Measurements from ENCODE around the gene MED27.

DNA sequence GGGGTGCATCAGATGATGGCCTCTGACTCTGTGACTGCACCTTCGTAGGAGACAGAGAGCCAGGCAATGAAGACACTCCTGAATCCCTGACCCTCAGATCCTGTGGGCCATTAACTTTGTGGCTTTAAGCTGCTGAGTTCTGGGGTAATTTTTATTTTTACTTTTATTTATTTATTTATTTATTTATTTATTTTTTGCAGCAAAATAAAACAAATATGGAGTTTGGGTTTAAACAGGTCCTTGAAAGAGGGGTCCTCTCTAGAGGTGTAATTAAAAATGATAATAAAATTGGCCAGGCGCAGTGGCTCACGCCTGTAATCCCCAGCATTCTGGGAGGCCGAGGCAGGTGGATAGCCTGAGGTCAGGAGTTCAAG lies 234.9 kb downstream of the MED27 start:
- TF ChIP-seq, protein P1, sequence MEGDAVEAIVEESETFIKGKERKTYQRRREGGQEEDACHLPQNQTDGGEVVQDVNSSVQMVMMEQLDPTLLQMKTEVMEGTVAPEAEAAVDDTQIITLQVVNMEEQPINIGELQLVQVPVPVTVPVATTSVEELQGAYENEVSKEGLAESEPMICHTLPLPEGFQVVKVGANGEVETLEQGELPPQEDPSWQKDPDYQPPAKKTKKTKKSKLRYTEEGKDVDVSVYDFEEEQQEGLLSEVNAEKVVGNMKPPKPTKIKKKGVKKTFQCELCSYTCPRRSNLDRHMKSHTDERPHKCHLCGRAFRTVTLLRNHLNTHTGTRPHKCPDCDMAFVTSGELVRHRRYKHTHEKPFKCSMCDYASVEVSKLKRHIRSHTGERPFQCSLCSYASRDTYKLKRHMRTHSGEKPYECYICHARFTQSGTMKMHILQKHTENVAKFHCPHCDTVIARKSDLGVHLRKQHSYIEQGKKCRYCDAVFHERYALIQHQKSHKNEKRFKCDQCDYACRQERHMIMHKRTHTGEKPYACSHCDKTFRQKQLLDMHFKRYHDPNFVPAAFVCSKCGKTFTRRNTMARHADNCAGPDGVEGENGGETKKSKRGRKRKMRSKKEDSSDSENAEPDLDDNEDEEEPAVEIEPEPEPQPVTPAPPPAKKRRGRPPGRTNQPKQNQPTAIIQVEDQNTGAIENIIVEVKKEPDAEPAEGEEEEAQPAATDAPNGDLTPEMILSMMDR (IDR thresholded peaks at IDR 0.05): no peak
- TF ChIP-seq POLR2A (IDR thresholded peaks at IDR 0.05) (no peak), EP300 (IDR thresholded peaks at IDR 0.05) (no peak)
